Stimulated activated CD4-positive, alpha-beta T cell treated with anti-CD3 and anti-CD28 coated beads, Interleukin-1b, Interleukin-23, amount 100 ng/mL, for 1 hour (primary cell): ENCODE data around the gene DNAL4.
A peak's percentile ranks its signal among the peaks of the same experiment; 100 is the strongest.

Source experiments
- DNase-seq, 2 donors: peaks; one replicate each; pipeline ENCODE4 v3.0.0-alpha.2; 2020; ENCODE audit warnings: low read depth in 2 of 2

DNAL4 gene

GRCh38 chr22:38793721-38794466 lies at the start of gene DNAL4:
Gene DNAL4, minus strand, starts transcription at chr22:38794143. Its CDS starts 11,412 bp downstream, at chr22:38782731.
- peak; percentile 77 to 83 for DNase-seq

- peak in 1 of 2 donors; percentile 14 for DNase-seq
These were observed 49.3 kb upstream of the DNAL4 start for GRCh38 chr22:38843201-38843656.

GRCh38 chr22:38842512-38843200 lies 48.7 kb upstream of the DNAL4 start:
- no peak for DNase-seq

- no peak for DNase-seq
These were observed 47.7 kb upstream of the DNAL4 start for GRCh38 chr22:38841635-38842034.

GRCh38 chr22:38841211-38841610 lies 47.3 kb upstream of the DNAL4 start:
- no peak for DNase-seq

GRCh38 chr22:38840129-38840528 lies 46.2 kb upstream of the DNAL4 start:
- DNase-seq: no peak

GRCh38 chr22:38839686-38840085 lies 45.7 kb upstream of the DNAL4 start:
- no peak for DNase-seq

GRCh38 chr22:38837414-38837928 lies 43.5 kb upstream of the DNAL4 start:
- no peak for DNase-seq

GRCh38 chr22:38835888-38836301 lies 42.0 kb upstream of the DNAL4 start:
- DNase-seq: no peak

- DNase-seq: no peak
These were observed 41.0 kb upstream of the DNAL4 start for GRCh38 chr22:38834991-38835390.

GRCh38 chr22:38834215-38834953 lies 40.4 kb upstream of the DNAL4 start:
- DNase-seq: no peak

GRCh38 chr22:38833061-38833460 lies 39.1 kb upstream of the DNAL4 start:
- DNase-seq: no peak

- DNase-seq: no peak
These were observed 38.3 kb upstream of the DNAL4 start for GRCh38 chr22:38832005-38832978.

GRCh38 chr22:38831166-38831945 lies 37.4 kb upstream of the DNAL4 start:
- no peak for DNase-seq

GRCh38 chr22:38830845-38831108 lies 36.8 kb upstream of the DNAL4 start:
- DNase-seq: no peak

- DNase-seq: no peak
These were observed 36.3 kb upstream of the DNAL4 start for GRCh38 chr22:38830026-38830844.

GRCh38 chr22:38829485-38829884 lies 35.5 kb upstream of the DNAL4 start:
- DNase-seq: no peak

GRCh38 chr22:38828616-38829205 lies 34.8 kb upstream of the DNAL4 start:
- no peak for DNase-seq

GRCh38 chr22:38828191-38828590 lies 34.2 kb upstream of the DNAL4 start:
- DNase-seq: no peak
